ENCODE results near the gene LRRC7.
A peak's percentile ranks its signal among the peaks of the same experiment; 100 is the strongest.

LRRC7 gene

DNA sequence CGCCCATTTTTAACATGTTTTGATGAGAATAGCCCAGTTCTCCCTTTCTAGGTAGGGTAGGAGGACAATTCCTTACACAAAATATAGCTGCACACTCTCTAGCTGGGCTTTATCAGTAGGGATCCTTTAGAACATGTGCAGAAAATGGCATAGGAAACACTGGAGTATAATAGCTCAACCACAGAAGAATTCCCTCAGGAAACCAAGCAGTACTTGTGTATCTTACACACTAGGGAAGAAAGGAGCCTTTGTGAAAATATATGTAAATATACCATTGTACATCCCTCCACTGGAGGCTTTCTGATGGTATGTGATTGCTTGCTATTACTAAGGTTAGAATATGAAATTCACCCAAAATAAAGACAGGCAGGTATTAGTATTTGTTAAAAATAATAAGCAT is 484.2 kb downstream of the LRRC7 start:
- no peak for TF ChIP-seq CTCF (IDR thresholded peaks at IDR 0.05; ENCODE audit: control insufficient read depth, extremely low read depth, insufficient read depth)
- no peak for DNase-seq (ENCODE audit: low read depth)
- H3K4me3 ChIP-seq (ENCODE audit: low read depth, low read length): no peak overlapping the region

DNA sequence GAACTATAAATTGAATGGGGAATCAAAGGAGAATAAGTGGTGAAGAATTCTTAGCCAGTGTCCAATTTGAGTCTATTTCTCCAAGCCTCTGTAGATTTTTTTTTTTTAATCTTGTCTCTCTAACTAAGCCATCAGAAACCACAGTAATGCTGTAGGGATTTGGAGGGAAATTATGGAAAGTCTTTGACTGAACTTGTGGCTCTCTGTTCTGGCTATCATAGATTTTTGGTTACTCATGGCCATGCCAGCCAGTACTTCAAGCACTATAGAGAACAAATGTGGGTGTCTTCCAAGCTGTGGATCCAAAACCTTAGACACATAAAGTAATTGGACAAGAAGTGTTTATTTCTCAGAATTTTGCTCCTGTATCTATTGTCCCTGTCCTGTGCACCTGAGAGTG is 489.8 kb downstream of the LRRC7 start:
- no peak for TF ChIP-seq CTCF (IDR thresholded peaks at IDR 0.05; ENCODE audit: control insufficient read depth, extremely low read depth, insufficient read depth)
- H3K4me3 ChIP-seq (ENCODE audit: low read depth, low read length): no peak overlapping the region
- no peak for DNase-seq (ENCODE audit: low read depth)

DNA sequence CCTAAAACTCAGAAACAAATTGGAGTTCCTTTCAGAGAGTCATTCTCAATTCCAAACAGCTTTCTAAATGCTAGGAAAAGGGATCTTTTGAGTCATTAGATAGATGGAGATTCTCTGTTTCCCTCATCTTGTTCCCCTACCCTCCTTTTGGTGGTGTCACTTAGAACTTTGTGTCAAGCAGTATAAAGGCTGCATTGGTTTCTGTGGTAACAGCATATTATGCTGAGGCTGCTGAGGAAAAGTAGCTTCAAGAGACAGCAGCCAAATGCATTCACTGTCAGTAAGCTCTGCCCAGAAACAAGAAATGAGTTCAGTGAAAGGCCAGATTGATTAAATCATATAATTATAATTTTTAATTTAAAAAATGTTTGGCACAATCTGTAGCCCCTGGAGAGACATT is 493.5 kb downstream of the LRRC7 start:
- no peak for DNase-seq (ENCODE audit: low read depth)
- no peak for TF ChIP-seq CTCF (IDR thresholded peaks at IDR 0.05; ENCODE audit: control insufficient read depth, extremely low read depth, insufficient read depth)
- no peak overlapping the region for H3K4me3 ChIP-seq (ENCODE audit: low read depth, low read length)

DNA sequence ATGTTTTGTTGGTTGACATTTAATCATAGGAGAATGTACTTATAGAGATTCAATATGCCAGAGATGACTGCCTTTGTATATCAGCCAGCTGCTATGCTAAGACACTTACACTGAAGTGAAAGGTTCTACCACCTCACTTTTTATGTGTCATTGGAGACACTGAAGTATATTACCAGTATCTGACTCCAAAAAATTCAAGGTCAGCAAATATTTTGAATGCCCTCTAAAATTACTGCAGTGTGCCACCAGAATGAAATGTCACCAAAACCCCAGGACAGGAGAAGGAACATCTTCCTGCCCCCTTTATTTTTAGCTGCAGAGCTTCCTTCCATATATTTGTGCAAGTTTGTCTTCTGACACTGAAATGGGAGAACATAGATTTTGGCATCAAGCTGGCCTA is 496.1 kb downstream of the LRRC7 start:
- no peak for DNase-seq (ENCODE audit: low read depth)
- no peak for TF ChIP-seq CTCF (IDR thresholded peaks at IDR 0.05; ENCODE audit: control insufficient read depth, extremely low read depth, insufficient read depth)
- H3K4me3 ChIP-seq (ENCODE audit: low read depth, low read length): no peak overlapping the region

DNA sequence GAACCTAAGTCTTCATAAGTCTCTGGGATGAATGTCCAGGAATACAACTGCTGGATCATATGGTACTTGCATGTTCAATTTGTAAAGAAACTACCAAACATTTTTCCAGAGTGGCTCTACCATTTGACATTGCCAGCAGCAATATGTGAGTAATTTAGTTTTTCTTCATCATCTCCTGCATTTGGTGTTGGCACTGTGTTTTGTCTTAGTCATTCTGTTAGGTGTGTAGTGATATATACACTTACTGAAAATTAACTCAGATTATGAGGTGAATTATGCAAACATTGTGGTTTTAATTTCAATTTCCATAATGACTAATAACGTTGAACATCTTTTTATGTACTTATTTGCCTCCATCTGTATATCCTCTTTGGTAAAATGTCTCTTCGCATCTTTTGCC is 499.0 kb downstream of the LRRC7 start:
- DNase-seq (ENCODE audit: low read depth): no peak
- no peak for TF ChIP-seq CTCF (IDR thresholded peaks at IDR 0.05; ENCODE audit: control insufficient read depth, extremely low read depth, insufficient read depth)
- no peak overlapping the region for H3K4me3 ChIP-seq (ENCODE audit: low read depth, low read length)

DNA sequence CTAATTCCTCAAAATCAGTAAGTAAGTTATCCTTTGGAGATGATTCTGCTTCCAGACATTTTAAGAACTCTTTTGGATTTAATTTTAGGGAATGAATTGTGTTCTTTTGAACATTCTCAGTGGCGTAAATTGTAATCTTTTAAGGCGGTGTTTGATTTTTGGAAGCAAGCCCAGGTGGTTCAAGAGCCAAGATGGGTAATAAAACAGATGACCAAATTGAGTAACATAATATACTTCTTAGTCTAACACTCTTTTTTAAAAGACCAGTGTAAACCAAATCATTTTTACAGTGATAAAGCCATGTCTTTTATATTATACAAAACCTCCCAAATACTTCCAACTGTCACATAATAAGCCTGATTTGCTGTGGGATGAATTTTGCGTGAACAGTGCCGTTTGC is 503.9 kb downstream of the LRRC7 start:
- H3K4me3 ChIP-seq (ENCODE audit: low read depth, low read length): no peak overlapping the region
- DNase-seq (ENCODE audit: low read depth): peak; percentile 25
- TF ChIP-seq CTCF (IDR thresholded peaks at IDR 0.05; ENCODE audit: control insufficient read depth, extremely low read depth, insufficient read depth): no peak

- TF ChIP-seq CTCF (IDR thresholded peaks at IDR 0.05; ENCODE audit: control insufficient read depth, extremely low read depth, insufficient read depth): no peak
- DNase-seq (ENCODE audit: low read depth): no peak
- H3K4me3 ChIP-seq (ENCODE audit: low read depth, low read length): no peak overlapping the region
Measured at GRCh38 chr1:70072231-70072751, 504.6 kb downstream of the LRRC7 start.
